ENCODE data around the gene LRFN2. TPM values are rescaled to one million over a fixed set of nuclear protein-coding genes. Genes with fewer than 3 reads are reported as not detected.

LRFN2 gene
- polyA plus RNA-seq, 1 donor from 2014 or later: 14.8 TPM

- no peak for TF ChIP-seq REST (IDR thresholded peaks at IDR 0.05; ENCODE audit: borderline replicate concordance)
- Histone ChIP-seq H2AFZ (ENCODE audit: low read depth, low read length) (no peak overlapping the region), H3K4me2 (ENCODE audit: low read length) (no peak overlapping the region), H3K27me3 (ENCODE audit: insufficient read depth, low read depth, low read length) (no peaks in the 10 kb centered on the region), H3F3A (ENCODE audit: insufficient read depth, low read length, poor library complexity, severe bottlenecking) (no peaks in the 10 kb centered on the region), H3K9me3 (ENCODE audit: low read length) (no peaks in the 10 kb centered on the region), H3K27ac (ENCODE audit: low read length) (no peak overlapping the region), H4K20me1 (ENCODE audit: insufficient read depth) (no peaks in the 10 kb centered on the region), H3K36me3 (ENCODE audit: insufficient read depth, low read length) (no peaks in the 10 kb centered on the region), H3K4me3 (ENCODE audit: low read length) (no peak overlapping the region), H3K79me2 (replicated peaks; ENCODE audit: insufficient read depth, low read length) (no peaks in the 10 kb centered on the region), H3K9ac (ENCODE audit: low read length) (no peak overlapping the region), H3K9me2 (ENCODE audit: insufficient read depth, low read length) (no peaks in the 10 kb centered on the region)
These were observed 173.9 kb downstream of the LRFN2 start for GRCh38 chr6:40413239-40413638.

- Histone ChIP-seq H3K9me3 (ENCODE audit: low read length) (no peaks in the 10 kb centered on the region), H3K4me3 (ENCODE audit: low read length) (no peak overlapping the region), H3K4me2 (ENCODE audit: low read length) (no peak overlapping the region), H3K27me3 (ENCODE audit: insufficient read depth, low read depth, low read length) (no peaks in the 10 kb centered on the region), H3K9ac (ENCODE audit: low read length) (no peak overlapping the region), H3K36me3 (ENCODE audit: insufficient read depth, low read length) (no peaks in the 10 kb centered on the region), H3K79me2 (replicated peaks; ENCODE audit: insufficient read depth, low read length) (no peaks in the 10 kb centered on the region), H3K27ac (ENCODE audit: low read length) (no peak overlapping the region), H2AFZ (ENCODE audit: low read depth, low read length) (no peak overlapping the region), H3K9me2 (ENCODE audit: insufficient read depth, low read length) (no peaks in the 10 kb centered on the region), H4K20me1 (ENCODE audit: insufficient read depth) (no peaks in the 10 kb centered on the region), H3F3A (ENCODE audit: insufficient read depth, low read length, poor library complexity, severe bottlenecking) (no peaks in the 10 kb centered on the region)
- TF ChIP-seq TAF1 (IDR thresholded peaks at IDR 0.05; ENCODE audit: low read depth): no peak
- no peak for TF ChIP-seq MXI1 (conservative IDR thresholded peaks at IDR 0.05; ENCODE audit: poor library complexity, severe bottlenecking)
- TF ChIP-seq EZH2 (IDR thresholded peaks at IDR 0.05; ENCODE audit: borderline replicate concordance, insufficient read depth, low read length, poor library complexity, severe bottlenecking): no peak
These were observed 175.3 kb downstream of the LRFN2 start for GRCh38 chr6:40411881-40412280.

GRCh38 chr6:40410821-40411220 lies 176.3 kb downstream of the LRFN2 start:
- H3K36me3 ChIP-seq (ENCODE audit: insufficient read depth, low read length): no peaks in the 10 kb centered on the region
- no peak for TF ChIP-seq RAD21 (conservative IDR thresholded peaks at IDR 0.05)
- no peaks in the 10 kb centered on the region for H3K27me3 ChIP-seq (ENCODE audit: insufficient read depth, low read depth, low read length)
- H3K79me2 ChIP-seq (replicated peaks; ENCODE audit: insufficient read depth, low read length): no peaks in the 10 kb centered on the region
- no peaks in the 10 kb centered on the region for H4K20me1 ChIP-seq (ENCODE audit: insufficient read depth)
- H3F3A ChIP-seq (ENCODE audit: insufficient read depth, low read length, poor library complexity, severe bottlenecking): no peaks in the 10 kb centered on the region
- no peaks in the 10 kb centered on the region for H3K9me3 ChIP-seq (ENCODE audit: low read length)
- no peak overlapping the region for H3K4me3 ChIP-seq (ENCODE audit: low read length)
- H2AFZ ChIP-seq (ENCODE audit: low read depth, low read length): no peak overlapping the region
- H3K9ac ChIP-seq (ENCODE audit: low read length): no peak overlapping the region
- no peak overlapping the region for H3K4me2 ChIP-seq (ENCODE audit: low read length)
- H3K9me2 ChIP-seq (ENCODE audit: insufficient read depth, low read length): no peaks in the 10 kb centered on the region
- H3K27ac ChIP-seq (ENCODE audit: low read length): no peak overlapping the region

- Histone ChIP-seq H2AFZ (ENCODE audit: low read depth, low read length) (no peak overlapping the region), H3K27me3 (ENCODE audit: insufficient read depth, low read depth, low read length) (no peaks in the 10 kb centered on the region), H3K36me3 (ENCODE audit: insufficient read depth, low read length) (no peaks in the 10 kb centered on the region), H3K27ac (ENCODE audit: low read length) (no peak overlapping the region), H3K79me2 (replicated peaks; ENCODE audit: insufficient read depth, low read length) (no peaks in the 10 kb centered on the region), H3F3A (ENCODE audit: insufficient read depth, low read length, poor library complexity, severe bottlenecking) (no peaks in the 10 kb centered on the region), H3K9me2 (ENCODE audit: insufficient read depth, low read length) (no peaks in the 10 kb centered on the region), H3K9ac (ENCODE audit: low read length) (no peak overlapping the region), H3K9me3 (ENCODE audit: low read length) (no peaks in the 10 kb centered on the region), H3K4me2 (ENCODE audit: low read length) (no peak overlapping the region), H4K20me1 (ENCODE audit: insufficient read depth) (no peaks in the 10 kb centered on the region), H3K4me3 (ENCODE audit: low read length) (no peak overlapping the region)
- no peak for TF ChIP-seq MXI1 (conservative IDR thresholded peaks at IDR 0.05; ENCODE audit: poor library complexity, severe bottlenecking)
- no peak for TF ChIP-seq TAF1 (IDR thresholded peaks at IDR 0.05; ENCODE audit: low read depth)
- no peak for TF ChIP-seq EP300 (conservative IDR thresholded peaks at IDR 0.05; ENCODE audit: poor library complexity, severe bottlenecking)
- no peak for TF ChIP-seq RAD21 (conservative IDR thresholded peaks at IDR 0.05)
- no peak for TF ChIP-seq EZH2 (IDR thresholded peaks at IDR 0.05; ENCODE audit: borderline replicate concordance, insufficient read depth, low read length, poor library complexity, severe bottlenecking)
- TF ChIP-seq POLR2AphosphoS5 (IDR thresholded peaks at IDR 0.05): no peak
- no peak for TF ChIP-seq CTCF (IDR thresholded peaks at IDR 0.05; ENCODE audit: poor library complexity, severe bottlenecking)
- no peak for TF ChIP-seq SMC3 (conservative IDR thresholded peaks at IDR 0.05; ENCODE audit: poor library complexity)
These were observed 177.3 kb downstream of the LRFN2 start for GRCh38 chr6:40409716-40410397.

Data from neural cell (in vitro differentiated cells).